HG03064 (cell line): ENCODE measurements around the gene LRFN2.

Experiments used
- ATAC-seq: cut with Tn5 transposase; IDR thresholded peaks from one replicate; pipeline ENCODE4 v1.9.1; 2021; ENCODE audit warnings: low read depth; ENCODE audit not compliant: unreplicated experiment

Gene LRFN2

GRCh38 chr6:40355066-40355465, 232.1 kb downstream of the LRFN2 start:
- ATAC-seq: no peak

- ATAC-seq: no peak
Measured at GRCh38 chr6:40353967-40354452, 233.2 kb downstream of the LRFN2 start.

GRCh38 chr6:40353197-40353966, 233.8 kb downstream of the LRFN2 start:
- ATAC-seq: no peak

- ATAC-seq: no peak
Measured at GRCh38 chr6:40352527-40353170, 234.5 kb downstream of the LRFN2 start.

- ATAC-seq: no peak
Measured at GRCh38 chr6:40352006-40352405, 235.2 kb downstream of the LRFN2 start.

GRCh38 chr6:40350747-40351217, 236.4 kb downstream of the LRFN2 start:
- ATAC-seq: no peak

GRCh38 chr6:40349901-40350746, 237.0 kb downstream of the LRFN2 start:
- ATAC-seq: no peak

GRCh38 chr6:40349123-40349900, 237.9 kb downstream of the LRFN2 start:
- ATAC-seq: no peak

GRCh38 chr6:40348591-40348990, 238.6 kb downstream of the LRFN2 start:
- no peak for ATAC-seq

- ATAC-seq: no peak
Measured at GRCh38 chr6:40347571-40348011, 239.6 kb downstream of the LRFN2 start.

- ATAC-seq: no peak
Measured at GRCh38 chr6:40346246-40346645, 240.9 kb downstream of the LRFN2 start.

GRCh38 chr6:40344566-40345167, 242.5 kb downstream of the LRFN2 start:
- no peak for ATAC-seq

GRCh38 chr6:40343877-40344565, 243.1 kb downstream of the LRFN2 start:
- ATAC-seq: no peak

GRCh38 chr6:40343318-40343876, 243.8 kb downstream of the LRFN2 start:
- no peak for ATAC-seq

GRCh38 chr6:40342723-40343122, 244.4 kb downstream of the LRFN2 start:
- ATAC-seq: no peak

GRCh38 chr6:40341726-40342125, 245.4 kb downstream of the LRFN2 start:
- ATAC-seq: no peak
